T-cell (primary cell): ENCODE measurements around the gene EMP1. TPM values are rescaled to one million over a fixed set of nuclear protein-coding genes. Genes with fewer than 3 reads are reported as not detected.
A peak's percentile ranks its signal among the peaks of the same experiment; 100 is the strongest.

Source experiments
- ATAC-seq, 4 experiments: fragments of 200-7000 bp in 3 of 4; fragments of 150-1000 bp in 1 of 4; cut with Tn5 transposase; replicated peaks in 1 of 4; 1 replicate in 3 of 4; 2 replicates in 1 of 4; pipeline ENCODE4 v1.10.0; 2021; ENCODE audit warnings: moderate library complexity in 3 of 4, mild to moderate bottlenecking in 2 of 4, moderate number of reproducible peaks in 1 of 4
- CTCF ChIA-PET, 2 donors: fragments of 300-600 bp; sonication (Branson Sonifier 250); formaldehyde crosslinking; loops; one replicate each; lab custom pipeline; 2022; ENCODE audit warnings: antibody characterized with exemption in 2 of 2; lab: Charles Lee
- POLR2A ChIA-PET, 2 donors: fragments of 300-600 bp; sonication (Branson Sonifier 250); formaldehyde crosslinking; loops; one replicate each; lab custom pipeline; 2022; ENCODE audit warnings: antibody characterized with exemption in 2 of 2; lab: Charles Lee
- DNase-seq, 35 experiments: peaks; one replicate each; pipeline versions ENCODE4 v3.0.0 to v3.0.0-alpha.2; 2013 to 2023
- H3K27ac ChIP-seq: one replicate; pipeline ENCODE4 v1.5.1; 2013; ENCODE audit warnings: low read length
- H3K27me3 ChIP-seq, 2 experiments: replicated peaks in 1 of 2; 1 replicate in 1 of 2; 2 replicates in 1 of 2; pipeline versions ENCODE4 v1.6.1 to v1.7.0; 2013; ENCODE audit warnings: low read length in 1 of 2, mixed read lengths in 1 of 2; ENCODE audit not compliant: control insufficient read depth in 2 of 2, insufficient read depth in 2 of 2; ENCODE audit errors: extremely low read depth in 1 of 2
- H3K36me3 ChIP-seq, 2 donors: 1 replicate in 1 of 2; 2 replicates in 1 of 2; pipeline versions ENCODE4 v1.6.1 to v1.7.0; 2013; ENCODE audit warnings: low read length in 1 of 2; ENCODE audit not compliant: control insufficient read depth in 2 of 2, insufficient read depth in 1 of 2; ENCODE audit errors: extremely low read depth in 1 of 2
- H3K4me1 ChIP-seq, 2 experiments: 1 replicate in 1 of 2; 2 replicates in 1 of 2; pipeline versions ENCODE4 v1.6.1 to v1.7.0; 2013; ENCODE audit warnings: low read length in 2 of 2, mixed read lengths in 1 of 2; ENCODE audit not compliant: insufficient read depth in 2 of 2, control insufficient read depth in 1 of 2; ENCODE audit errors: extremely low read depth in 1 of 2
- H3K4me3 ChIP-seq, 2 donors: 1 replicate in 1 of 2; 2 replicates in 1 of 2; pipeline versions ENCODE4 v1.5.1 to v1.7.0; 2013; ENCODE audit warnings: mild to moderate bottlenecking in 2 of 2, low read length in 1 of 2, moderate library complexity in 1 of 2; ENCODE audit not compliant: control insufficient read depth in 1 of 2; ENCODE audit errors: extremely low read depth in 1 of 2
- H3K9me3 ChIP-seq: 2 replicates; pipeline ENCODE4 v1.7.0; 2013
- H3K27ac Mint-ChIP-seq, 2 donors: one replicate each; pipeline ENCODE4 v1.8.0; 2020 to 2021; ENCODE audit warnings: mild to moderate bottlenecking in 2 of 2, mixed read lengths in 2 of 2
- H3K27me3 Mint-ChIP-seq, 2 donors: one replicate each; pipeline ENCODE4 v1.8.0; 2021 to 2022; ENCODE audit warnings: mixed read lengths in 2 of 2
- H3K36me3 Mint-ChIP-seq: one replicate; pipeline ENCODE4 v1.8.0; 2021; ENCODE audit warnings: mixed read lengths
- H3K4me1 Mint-ChIP-seq, 3 donors: one replicate each; pipeline ENCODE4 v1.8.0; 2020 to 2022; ENCODE audit warnings: mixed read lengths in 3 of 3, mild to moderate bottlenecking in 1 of 3
- H3K4me3 Mint-ChIP-seq, 3 donors: one replicate each; pipeline ENCODE4 v1.8.0; 2020 to 2022; ENCODE audit warnings: mild to moderate bottlenecking in 3 of 3, mixed read lengths in 3 of 3, moderate library complexity in 3 of 3
- H3K9me3 Mint-ChIP-seq, 3 donors: one replicate each; pipeline ENCODE4 v1.8.0; 2020 to 2022; ENCODE audit warnings: mixed read lengths in 3 of 3
- WGBS: methylation state at CpG from one replicate; pipeline ENCODE4 v1.1.5; 2013; ENCODE audit warnings: missing lambda C conversion rate; ENCODE audit not compliant: insufficient coverage; 5-methylcytosine and 5-hydroxymethylcytosine counted together
- total RNA-seq, 35 experiments: library from RNA in 6 of 35; stranded (reverse) in 6 of 35; fragments of 120-200 nt in 1 of 35; gene quantifications; one replicate each; pipeline versions ENCODE4 v1.2.1 to v1.2.4 and lab custom pipeline; 2013 to 2026

The EMP1 gene
- total RNA-seq, 5 donors from 2014 or later (not counting 1 experiment from before 2014, with no cell fraction given) = 1.4 to 5.4 (median 2.8) TPM

DNA sequence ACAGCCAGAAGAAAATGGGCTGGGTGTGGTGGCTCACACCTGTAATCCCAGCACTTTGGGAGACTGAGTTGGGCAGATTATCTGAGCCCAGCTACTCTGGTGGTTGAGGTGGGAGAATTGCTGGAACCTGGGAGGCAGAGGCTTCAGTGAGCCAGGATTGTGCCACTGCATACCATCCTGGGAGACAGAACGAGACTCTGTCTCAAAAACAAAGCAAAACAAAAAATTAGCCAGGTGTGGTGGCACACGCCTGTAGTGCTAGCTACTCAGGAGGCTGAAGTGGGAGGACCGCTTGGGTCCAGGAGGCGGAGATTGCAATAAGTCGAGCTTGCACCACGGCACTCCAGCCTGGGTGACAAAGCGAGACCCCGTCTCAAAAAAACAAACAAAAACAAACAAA is 3.8 kb upstream of the EMP1 start:
- H3K9me3 ChIP-seq = no peaks in the 10 kb centered on the region
- DNase-seq (no peak), ATAC-seq (no peak)
- H3K27ac ChIP-seq = no peak overlapping the region
- CTCF ChIA-PET = interaction anchor here in 1 of 2 donors (0.9 kb wide), 1 partner anchor 20 kb away, joined by 4 read pairs; no protein-coding TSS in a partner anchor
- Mint-ChIP-seq H3K36me3 (no peaks in the 10 kb centered on the region), H3K27ac (no peak overlapping the region), H3K27me3 (peaks cover 4 to 6% of the 10 kb centered on the region in 2 donors), H3K9me3 (no peaks in the 10 kb centered on the region), H3K4me1 (peaks cover 23 to 30% (median 25%) of the 10 kb centered on the region in 3 donors), H3K4me3 (no peak overlapping the region)
- H3K4me3 ChIP-seq = no peak overlapping the region
- 54% methylated on average over 2 of the region's 8 CpGs for WGBS
- peaks cover 0 to 7% of the 10 kb centered on the region in 2 experiments for H3K27me3 ChIP-seq
- no peaks in the 10 kb centered on the region for H3K36me3 ChIP-seq
- POLR2A ChIA-PET = no interaction called here
- peaks cover 5 to 16% of the 10 kb centered on the region in 2 experiments for H3K4me1 ChIP-seq

- Histone ChIP-seq H3K27ac (no peak overlapping the region), H3K36me3 (no peaks in the 10 kb centered on the region), H3K4me3 (no peak overlapping the region), H3K4me1 (peaks cover 5 to 16% of the 10 kb centered on the region in 2 experiments), H3K9me3 (no peaks in the 10 kb centered on the region), H3K27me3 (peaks cover 0 to 4% of the 10 kb centered on the region in 2 experiments)
- H3K36me3 Mint-ChIP-seq = no peaks in the 10 kb centered on the region
- H3K27me3 Mint-ChIP-seq = peaks cover 4 to 6% of the 10 kb centered on the region in 2 donors
- no peaks in the 10 kb centered on the region for H3K9me3 Mint-ChIP-seq
- ChIA-PET POLR2A (no interaction called here), CTCF (interaction anchor here in 1 of 2 donors (0.9 kb wide), 1 partner anchor 19 kb away, joined by 4 read pairs; no protein-coding TSS in a partner anchor)
- ATAC-seq (no peak), DNase-seq (no peak)
- H3K27ac Mint-ChIP-seq = no peak overlapping the region
- 100% methylated on average over 1 of the region's 11 CpGs for WGBS
- no peak overlapping the region for H3K4me3 Mint-ChIP-seq
- H3K4me1 Mint-ChIP-seq = peaks cover 24 to 35% (median 30%) of the 10 kb centered on the region in 3 donors
Observed at GRCh38 chr12:13193505-13194231, 2.9 kb upstream of the EMP1 start.

DNA sequence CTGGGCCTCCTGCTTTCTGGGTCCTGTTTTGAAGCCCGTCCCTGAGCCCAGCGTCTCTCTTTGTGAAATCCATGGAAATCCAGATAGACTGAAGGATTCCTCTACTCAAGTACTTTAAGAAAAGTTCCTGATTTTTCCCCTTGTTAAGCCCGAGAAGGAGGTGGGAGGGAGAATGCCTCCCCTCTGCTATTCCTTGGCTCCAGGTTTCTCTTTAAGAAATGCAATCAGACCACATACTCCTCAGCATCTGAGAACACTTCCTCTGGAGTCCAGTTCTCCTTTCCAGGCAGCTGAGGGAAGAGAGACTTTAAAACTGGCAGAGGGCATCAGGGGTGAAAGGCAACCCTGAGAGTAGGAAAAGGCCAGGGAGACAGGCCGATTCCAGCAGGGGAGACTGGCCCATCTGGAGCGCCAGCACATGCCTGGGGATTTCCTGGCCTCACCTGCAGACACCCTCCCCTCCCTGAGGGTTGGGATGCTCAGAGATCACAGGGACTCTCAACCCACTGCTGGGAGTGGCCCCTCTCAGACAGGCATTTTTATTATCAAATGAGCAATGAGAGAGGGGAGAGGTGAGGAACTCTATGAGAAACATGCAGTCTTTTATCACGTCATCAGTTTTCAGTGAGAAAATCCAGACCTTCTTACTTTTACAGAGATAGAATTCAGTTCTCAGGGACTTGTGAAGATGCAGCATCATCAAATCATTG is 2.0 kb upstream of the EMP1 start:
- 100% methylated on average over 2 of the region's 6 CpGs for WGBS
- H3K27ac Mint-ChIP-seq = no peak overlapping the region
- peaks cover 24 to 35% (median 30%) of the 10 kb centered on the region in 3 donors for H3K4me1 Mint-ChIP-seq
- CTCF ChIA-PET = no interaction called here
- no peak overlapping the region for H3K4me3 Mint-ChIP-seq
- H3K4me1 ChIP-seq = peaks cover 5 to 16% of the 10 kb centered on the region in 2 experiments
- H3K4me3 ChIP-seq = no peak overlapping the region
- no peak overlapping the region for H3K27ac ChIP-seq
- H3K27me3 Mint-ChIP-seq = peaks cover 2 to 4% of the 10 kb centered on the region in 2 donors
- no peaks in the 10 kb centered on the region for H3K36me3 ChIP-seq
- H3K9me3 ChIP-seq = no peaks in the 10 kb centered on the region
- H3K9me3 Mint-ChIP-seq = no peaks in the 10 kb centered on the region
- H3K27me3 ChIP-seq = no peaks in the 10 kb centered on the region
- DNase-seq = no peak
- POLR2A ChIA-PET = no interaction called here
- no peaks in the 10 kb centered on the region for H3K36me3 Mint-ChIP-seq
- no peak for ATAC-seq

GRCh38 chr12:13195250-13195649 is 1.3 kb upstream of the EMP1 start:
- ATAC-seq (no peak), DNase-seq (no peak)
- Histone ChIP-seq H3K4me1 (peaks cover 5 to 16% of the 10 kb centered on the region in 2 experiments), H3K36me3 (no peaks in the 10 kb centered on the region), H3K27ac (no peak overlapping the region), H3K9me3 (no peaks in the 10 kb centered on the region), H3K27me3 (no peaks in the 10 kb centered on the region), H3K4me3 (no peak overlapping the region)
- Mint-ChIP-seq H3K9me3 (no peaks in the 10 kb centered on the region), H3K4me1 (peaks cover 24 to 35% (median 30%) of the 10 kb centered on the region in 3 donors), H3K4me3 (no peak overlapping the region), H3K27ac (no peak overlapping the region), H3K27me3 (peaks cover 2 to 4% of the 10 kb centered on the region in 2 donors), H3K36me3 (no peaks in the 10 kb centered on the region)
- WGBS = 100% methylated on average over 2 of the region's 4 CpGs
- CTCF ChIA-PET = interaction anchor here in 1 of 2 donors (1.8 kb wide), 1 partner anchor 18 kb away, joined by 12 read pairs; no protein-coding TSS in a partner anchor
- POLR2A ChIA-PET = interaction anchor here in 1 of 2 donors (0.6 kb wide), 1 partner anchor 648 kb away, joined by 11 read pairs; no protein-coding TSS in a partner anchor

DNA sequence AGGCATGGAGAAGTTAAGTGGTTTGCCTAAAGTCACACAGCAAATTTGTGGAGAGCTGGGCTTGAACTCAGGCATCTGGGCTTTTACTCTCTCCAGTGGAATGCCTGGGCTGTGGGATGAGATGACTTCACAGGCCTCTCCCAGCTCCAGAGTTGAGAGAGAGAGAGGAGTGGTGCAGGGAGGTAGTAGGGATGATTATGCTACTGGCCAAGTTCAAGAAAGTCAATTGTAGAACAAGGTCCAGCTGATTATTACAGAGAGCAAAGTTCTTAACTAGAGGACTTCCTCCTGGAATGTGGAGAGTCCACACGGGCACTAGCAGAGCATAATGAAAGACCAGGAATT is 769 bp upstream of the EMP1 start:
- Histone ChIP-seq H3K4me3 (no peak overlapping the region), H3K27ac (no peak overlapping the region), H3K36me3 (no peaks in the 10 kb centered on the region), H3K27me3 (no peaks in the 10 kb centered on the region), H3K4me1 (peaks cover 5 to 16% of the 10 kb centered on the region in 2 experiments), H3K9me3 (no peaks in the 10 kb centered on the region)
- H3K4me3 Mint-ChIP-seq = peak overlapping the region in 2 of 3 donors; percentile 75 to 82
- CTCF ChIA-PET = interaction anchor here (0.6 to 1.8 kb wide), 3 partner anchors 17 to 299 kb away, joined by 3 to 12 read pairs (median 3); no protein-coding TSS in a partner anchor
- no peaks in the 10 kb centered on the region for H3K36me3 Mint-ChIP-seq
- H3K4me1 Mint-ChIP-seq = peaks cover 24 to 35% (median 32%) of the 10 kb centered on the region in 3 donors
- 60% methylated on average over 1 of the region's 1 CpG for WGBS
- H3K27ac Mint-ChIP-seq = peak overlapping the region; percentile 58 to 75
- ATAC-seq (no peak), DNase-seq (no peak)
- POLR2A ChIA-PET = interaction anchor here (0.6 kb wide), 2 partner anchors 648 to 835 kb away, joined by 5 to 11 read pairs; no protein-coding TSS in a partner anchor
- H3K9me3 Mint-ChIP-seq = no peaks in the 10 kb centered on the region
- peaks cover under 1 to 2% of the 10 kb centered on the region in 2 donors for H3K27me3 Mint-ChIP-seq

DNA sequence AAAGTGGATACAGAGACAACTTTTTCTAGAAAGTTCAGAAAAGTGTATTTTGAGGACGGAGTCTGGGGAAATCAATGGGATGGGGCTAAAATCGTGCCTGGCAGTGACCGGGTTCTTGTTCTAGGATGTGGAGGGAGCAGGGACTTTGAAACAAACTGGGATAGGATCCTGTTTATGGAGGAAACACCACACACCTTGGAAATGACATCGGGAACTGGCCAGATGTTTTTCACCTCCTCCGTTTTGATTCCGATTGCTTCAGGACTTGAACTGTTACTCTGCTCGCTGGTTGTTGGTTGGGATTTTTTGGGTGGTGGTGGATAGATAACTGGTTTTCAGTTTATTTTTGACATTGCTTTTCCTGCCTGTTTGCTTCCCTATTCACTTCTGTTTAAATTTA is 506 bp downstream of the EMP1 start:
- Histone ChIP-seq H3K36me3 (no peaks in the 10 kb centered on the region), H3K27me3 (no peaks in the 10 kb centered on the region), H3K4me1 (peaks cover 5 to 16% of the 10 kb centered on the region in 2 experiments), H3K9me3 (no peaks in the 10 kb centered on the region), H3K27ac (no peak overlapping the region), H3K4me3 (peak overlapping the region; percentile 34 to 62)
- POLR2A ChIA-PET = no interaction called here
- no peaks in the 10 kb centered on the region for H3K9me3 Mint-ChIP-seq
- peak overlapping the region; percentile 75 to 82 (median 75) for H3K4me3 Mint-ChIP-seq
- peaks cover 24 to 35% (median 33%) of the 10 kb centered on the region in 3 donors for H3K4me1 Mint-ChIP-seq
- WGBS = 78% methylated on average over 3 of the region's 7 CpGs
- CTCF ChIA-PET = interaction anchor here in 1 of 2 donors (1.8 kb wide), 1 partner anchor 16 kb away, joined by 12 read pairs; no protein-coding TSS in a partner anchor
- no peak for ATAC-seq
- no peaks in the 10 kb centered on the region for H3K36me3 Mint-ChIP-seq
- H3K27me3 Mint-ChIP-seq = peaks cover 3 to 4% of the 10 kb centered on the region in 2 donors
- DNase-seq = no peak
- peak overlapping the region; percentile 58 to 75 for H3K27ac Mint-ChIP-seq
